8988T (cell line): Measurements from ENCODE around the gene TLCD3B.

Experiments
- DNase-seq: peaks from one replicate; pipeline ENCODE4 v3.0.0; 2011

TLCD3B gene

GRCh38 chr16:29987371-29988085, 43.5 kb downstream of the TLCD3B start:
- no peak for DNase-seq

DNA sequence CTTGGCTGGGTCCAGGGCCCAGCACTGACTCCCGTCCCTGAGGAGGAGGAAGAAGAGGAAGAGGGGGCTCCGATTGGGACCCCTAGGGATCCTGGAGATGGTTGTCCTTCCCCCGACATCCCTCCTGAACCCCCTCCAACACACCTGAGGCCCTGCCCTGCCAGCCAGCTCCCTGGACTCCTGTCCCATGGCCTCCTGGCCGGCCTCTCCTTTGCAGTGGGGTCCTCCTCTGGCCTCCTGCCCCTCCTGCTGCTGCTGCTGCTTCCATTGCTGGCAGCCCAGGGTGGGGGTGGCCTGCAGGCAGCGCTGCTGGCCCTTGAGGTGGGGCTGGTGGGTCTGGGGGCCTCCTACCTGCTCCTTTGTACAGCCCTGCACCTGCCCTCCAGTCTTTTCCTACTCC, 44.1 kb downstream of the TLCD3B start:
- no peak for DNase-seq

- DNase-seq, result no peak
Measured at GRCh38 chr16:29986231-29986630, 44.8 kb downstream of the TLCD3B start.

DNA sequence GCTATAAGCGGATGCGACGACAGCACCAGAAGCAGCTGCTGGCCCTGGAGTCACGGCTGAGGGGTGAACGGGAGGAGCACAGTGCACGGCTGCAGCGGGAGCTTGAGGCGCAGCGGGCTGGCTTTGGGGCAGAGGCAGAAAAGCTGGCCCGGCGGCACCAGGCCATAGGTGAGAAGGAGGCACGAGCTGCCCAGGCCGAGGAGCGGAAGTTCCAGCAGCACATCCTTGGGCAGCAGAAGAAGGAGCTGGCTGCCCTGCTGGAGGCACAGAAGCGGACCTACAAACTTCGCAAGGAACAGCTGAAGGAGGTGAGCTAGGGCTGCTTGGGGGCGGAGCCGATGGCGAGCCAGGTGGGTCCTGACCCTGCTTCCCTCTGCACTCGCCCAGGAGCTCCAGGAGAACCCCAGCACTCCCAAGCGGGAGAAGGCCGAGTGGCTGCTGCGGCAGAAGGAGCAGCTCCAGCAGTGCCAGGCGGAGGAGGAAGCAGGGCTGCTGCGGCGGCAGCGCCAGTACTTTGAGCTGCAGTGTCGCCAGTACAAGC, 45.7 kb downstream of the TLCD3B start:
- DNase-seq, result no peak

GRCh38 chr16:29984764-29985147, 46.3 kb downstream of the TLCD3B start:
- no peak for DNase-seq

DNA sequence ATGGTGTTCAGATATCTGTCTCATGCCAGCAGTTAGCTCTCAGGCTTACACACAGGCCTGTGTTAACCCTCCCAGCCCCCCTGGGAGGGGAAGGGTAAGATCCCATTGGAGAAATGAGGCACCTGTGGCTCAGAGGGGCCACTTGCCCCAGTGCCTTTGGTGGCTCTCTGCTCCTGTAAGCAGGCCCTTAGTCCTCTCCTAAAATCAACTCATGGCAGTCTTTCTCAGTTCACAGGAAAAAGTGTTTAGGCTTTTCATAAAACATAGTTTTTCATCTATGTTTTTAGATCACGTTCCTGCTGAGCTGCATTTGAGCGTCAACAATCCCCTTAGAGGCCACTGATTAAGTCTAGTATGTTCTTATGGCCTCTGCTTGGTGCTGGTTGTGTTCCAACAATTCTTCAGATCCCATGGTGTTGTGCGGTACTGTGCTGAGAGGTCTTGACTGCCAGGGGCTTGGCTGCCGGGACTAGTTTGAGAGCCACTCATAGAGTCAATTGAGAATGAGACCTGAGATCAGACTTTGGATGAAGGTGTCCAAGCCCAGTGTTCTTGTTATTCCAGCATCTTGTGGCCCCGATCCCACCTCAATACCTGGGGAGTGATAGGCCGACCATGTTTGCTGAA, 46.8 kb downstream of the TLCD3B start:
- no peak for DNase-seq

- DNase-seq, result no peak
Measured at GRCh38 chr16:29983420-29984136, 47.5 kb downstream of the TLCD3B start.

- DNase-seq, result no peak
Measured at GRCh38 chr16:29982560-29983419, 48.3 kb downstream of the TLCD3B start.

DNA sequence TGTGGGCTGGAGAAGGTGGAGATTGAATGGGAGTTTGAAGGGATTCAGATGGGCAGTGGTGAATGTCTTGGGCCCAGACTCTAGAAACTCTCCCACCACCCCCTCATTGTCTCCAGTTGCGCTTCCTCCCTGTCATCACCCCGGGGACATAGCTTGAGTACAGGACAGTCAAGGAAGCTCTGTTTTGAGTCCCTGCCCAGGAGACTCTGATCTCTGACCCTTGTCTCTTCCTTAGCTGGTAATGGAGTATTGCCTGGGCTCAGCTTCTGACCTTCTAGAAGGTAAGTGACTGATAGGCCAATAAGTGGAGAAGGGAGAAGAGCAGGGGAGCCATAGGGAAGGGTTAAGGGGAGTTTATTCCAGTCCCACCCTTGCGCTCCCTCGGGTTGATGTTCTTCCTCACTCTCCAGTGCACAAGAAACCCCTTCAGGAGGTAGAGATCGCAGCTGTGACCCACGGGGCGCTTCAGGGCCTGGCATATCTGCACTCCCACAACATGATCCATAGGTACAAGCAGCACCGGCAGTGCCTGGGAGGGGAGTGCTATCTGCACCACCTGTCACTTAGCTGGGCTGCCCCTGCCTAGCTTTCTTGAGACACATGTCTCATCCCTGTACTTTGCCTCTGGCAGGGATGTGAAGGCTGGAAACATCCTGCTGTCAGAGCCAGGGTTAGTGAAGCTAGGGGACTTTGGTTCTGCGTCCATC, 52.4 kb downstream of the TLCD3B start:
- no peak for DNase-seq

- no peak for DNase-seq
Measured at GRCh38 chr16:29978081-29978480, 53.0 kb downstream of the TLCD3B start.

DNA sequence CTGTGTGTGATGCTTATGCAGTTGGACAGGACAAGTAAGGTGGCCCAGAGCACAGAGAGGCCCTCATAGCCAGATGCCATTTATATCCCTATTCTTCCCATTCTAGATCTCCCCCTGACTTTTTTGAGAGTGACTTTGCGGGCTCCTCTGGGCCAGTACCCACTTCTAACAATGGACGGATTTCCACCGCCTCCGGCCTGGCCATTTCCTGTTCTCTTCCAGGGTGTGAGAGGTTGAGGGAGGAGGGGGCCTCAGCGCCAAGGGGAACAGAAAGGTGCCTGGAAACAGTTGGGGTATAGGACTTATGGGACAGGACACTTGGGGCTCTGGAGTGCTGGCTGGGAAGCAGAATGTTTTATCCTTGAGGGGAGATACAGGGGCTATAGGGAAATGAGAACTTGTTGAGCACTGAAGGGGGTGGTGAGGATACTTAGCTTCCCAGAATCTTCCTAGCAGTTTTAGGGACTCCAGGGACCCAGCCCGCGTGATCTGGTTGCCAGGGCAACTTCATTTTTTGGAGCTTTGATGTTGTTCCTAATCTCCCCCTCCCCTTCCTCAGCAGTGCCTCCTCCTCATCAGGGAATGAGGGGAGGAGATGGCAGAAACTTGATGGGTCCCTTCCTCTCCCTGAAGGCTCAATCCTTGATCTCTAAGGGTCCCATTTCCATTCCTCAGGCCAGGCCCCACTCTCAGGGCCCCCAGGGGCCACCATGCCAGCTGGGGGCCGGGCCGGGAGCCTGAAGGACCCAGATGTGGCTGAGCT, 53.8 kb downstream of the TLCD3B start:
- DNase-seq, result no peak

- DNase-seq, result no peak
Measured at GRCh38 chr16:29975811-29976511, 55.1 kb downstream of the TLCD3B start.

GRCh38 chr16:29975134-29975538, 55.9 kb downstream of the TLCD3B start:
- DNase-seq, result no peak
